Measurements from ENCODE around the gene TMEM108. TPM values are rescaled to one million over a fixed set of nuclear protein-coding genes. Genes with fewer than 3 reads are reported as not detected.

Gene TMEM108
- total and polyA plus RNA-seq, 11 donors, result 0.14 to 2.8 (median 0.57) TPM

- Histone ChIP-seq H3K4me1 (no peaks in the 10 kb centered on the region), H3K27me3 (no peaks in the 10 kb centered on the region), H3K36me3 (no peaks in the 10 kb centered on the region), H3K9me3 (peaks cover 0 to 17% (median 4%) of the 10 kb centered on the region in 12 donors), H3K27ac (no peak overlapping the region), H3K4me3 (no peak overlapping the region)
- 81 to 87% (median 84%) methylated on average over 4 of the region's 4 CpGs for WGBS, 4 donors
- DNase-seq, result no peak
- ATAC-seq, result no peak
- TF ChIP-seq POLR2A (IDR thresholded peaks at IDR 0.05) (no peak), CTCF (IDR thresholded peaks at IDR 0.05) (no peak)
- intact Hi-C loops (cut with DNase I), result no loop called here
Observed at GRCh38 chr3:133354721-133355120, 316.5 kb downstream of the TMEM108 start.

- no peaks in the 10 kb centered on the region for H3K4me1 ChIP-seq
- H3K27ac ChIP-seq, result no peak overlapping the region
- 91 to 93% (median 92%) methylated on average over 2 of the region's 2 CpGs for WGBS, 4 donors
- peaks cover 0 to 16% (median 4%) of the 10 kb centered on the region in 12 donors for H3K9me3 ChIP-seq
- intact Hi-C loops (cut with DNase I), result no loop called here
- H3K27me3 ChIP-seq, result no peaks in the 10 kb centered on the region
- no peaks in the 10 kb centered on the region for H3K36me3 ChIP-seq
- H3K4me3 ChIP-seq, result no peak overlapping the region
- no peak for TF ChIP-seq POLR2A (IDR thresholded peaks at IDR 0.05)
- TF ChIP-seq CTCF (IDR thresholded peaks at IDR 0.05), result no peak
- no peak for DNase-seq
- ATAC-seq, result no peak
Observed at GRCh38 chr3:133360476-133360875, 322.3 kb downstream of the TMEM108 start.

GRCh38 chr3:133361011-133361410 lies 322.8 kb downstream of the TMEM108 start:
- Histone ChIP-seq H3K27me3 (no peaks in the 10 kb centered on the region), H3K4me3 (no peak overlapping the region), H3K9me3 (peaks cover 0 to 11% (median 4%) of the 10 kb centered on the region in 12 donors), H3K36me3 (no peaks in the 10 kb centered on the region), H3K4me1 (no peaks in the 10 kb centered on the region), H3K27ac (no peak overlapping the region)
- intact Hi-C loops (cut with DNase I), result no loop called here
- ATAC-seq (no peak), DNase-seq (no peak)
- 85 to 93% (median 92%) methylated on average over 2 of the region's 2 CpGs for WGBS, 4 donors
- TF ChIP-seq CTCF (IDR thresholded peaks at IDR 0.05), result no peak
- no peak for TF ChIP-seq POLR2A (IDR thresholded peaks at IDR 0.05)

- ATAC-seq, result no peak
- Histone ChIP-seq H3K4me1 (no peaks in the 10 kb centered on the region), H3K27ac (no peak overlapping the region), H3K36me3 (no peaks in the 10 kb centered on the region), H3K27me3 (no peaks in the 10 kb centered on the region), H3K9me3 (peaks cover 0 to 7% (median 2%) of the 10 kb centered on the region in 12 donors), H3K4me3 (no peak overlapping the region)
- TF ChIP-seq CTCF (IDR thresholded peaks at IDR 0.05) (no peak), POLR2A (IDR thresholded peaks at IDR 0.05) (no peak)
- WGBS, 4 donors, result 63 to 87% (median 86%) methylated on average over 4 of the region's 4 CpGs
- DNase-seq, result no peak
- intact Hi-C loops (cut with DNase I), result no loop called here
Observed at GRCh38 chr3:133361435-133361834, 323.2 kb downstream of the TMEM108 start.

All from heart left ventricle (tissue), 16 donors.